D721Med (cell line): Measurements from ENCODE around the gene AP2M1.

Experiments
- DNase-seq: peaks from one replicate; pipeline ENCODE4 v3.0.0; 2011; ENCODE audit warnings: low spot score; ENCODE audit not compliant: insufficient read length
- FAIRE-seq: peaks from 2 replicates; lab custom pipeline; 2011; peaks lifted over from hg19 to GRCh38; lab: Jason Lieb, UNC
- CTCF ChIP-seq: IDR thresholded peaks from 2 replicates; pipeline ENCODE4 v1.5.1; 2012; ENCODE audit warnings: mild to moderate bottlenecking, control low read depth; ENCODE audit not compliant: insufficient read depth; ENCODE audit errors: missing control alignments

Gene AP2M1

GRCh38 chr3:184222521-184222920 lies 47.9 kb downstream of the AP2M1 start:
- no peak for FAIRE-seq
- no peak for DNase-seq
- no peak for TF ChIP-seq CTCF

- no peak for TF ChIP-seq CTCF
- FAIRE-seq = no peak
- no peak for DNase-seq
Observed at GRCh38 chr3:184223946-184224345, 49.3 kb downstream of the AP2M1 start.

- DNase-seq (no peak), FAIRE-seq (no peak)
- peak; percentile 63 for TF ChIP-seq CTCF
Observed at GRCh38 chr3:184227481-184227935, 52.9 kb downstream of the AP2M1 start.

GRCh38 chr3:184228376-184229137 lies 53.9 kb downstream of the AP2M1 start:
- FAIRE-seq (no peak), DNase-seq (no peak)
- no peak for TF ChIP-seq CTCF

GRCh38 chr3:184229394-184230080 lies 54.9 kb downstream of the AP2M1 start, which contains the start of gene VWA5B2:
TSS of gene VWA5B2 (plus strand) at chr3:184229585. CDS start at chr3:184230529, 944 bp downstream.
- peak; percentile 96 for DNase-seq
- no peak for FAIRE-seq
- TF ChIP-seq CTCF = no peak

GRCh38 chr3:184230081-184230602 lies 55.5 kb downstream of the AP2M1 start:
- no peak for TF ChIP-seq CTCF
- no peak for FAIRE-seq
- DNase-seq = peak; percentile 58
